SIG-M5 (cell line): ENCODE data around the gene STK40.

ENCODE experiments used
- DNase-seq: peaks from one replicate; lab custom pipeline; 2025; lab: John Stamatoyannopoulos, UW

STK40 gene

GRCh38 chr1:36398370-36398977 is 12.8 kb upstream of the STK40 start:
- no peak for DNase-seq

GRCh38 chr1:36397378-36398230 is 11.9 kb upstream of the STK40 start, which contains the start of gene LSM10:
TSS of gene LSM10 (minus strand) at chr1:36397908. CDS start at chr1:36394129, 3,779 bp downstream.
- peak; percentile 68 for DNase-seq

- DNase-seq, result no peak
Measured at GRCh38 chr1:36397083-36397377, 11.3 kb upstream of the STK40 start.

- DNase-seq, result no peak
Measured at GRCh38 chr1:36396359-36396758, 10.6 kb upstream of the STK40 start.

GRCh38 chr1:36393686-36394085 is 8.0 kb upstream of the STK40 start:
- DNase-seq, result no peak

- DNase-seq, result no peak
Measured at GRCh38 chr1:36392836-36393235, 7.1 kb upstream of the STK40 start.

GRCh38 chr1:36391271-36391670 is 5.5 kb upstream of the STK40 start:
- DNase-seq, result no peak

GRCh38 chr1:36390411-36390810 is 4.7 kb upstream of the STK40 start:
- DNase-seq, result no peak

- no peak for DNase-seq
Measured at GRCh38 chr1:36389999-36390398, 4.3 kb upstream of the STK40 start.

GRCh38 chr1:36389261-36389660 is 3.5 kb upstream of the STK40 start:
- no peak for DNase-seq

GRCh38 chr1:36387141-36387949 is 1.6 kb upstream of the STK40 start:
- DNase-seq, result no peak

- DNase-seq, result peak; percentile 97
Measured at GRCh38 chr1:36386265-36387140, 779 bp upstream of the STK40 start.

- DNase-seq, result no peak
Measured at GRCh38 chr1:36384542-36385409, 948 bp downstream of the STK40 start.

GRCh38 chr1:36383240-36383639 is 2.5 kb downstream of the STK40 start:
- DNase-seq, result no peak

- DNase-seq, result no peak
Measured at GRCh38 chr1:36382669-36383068, 3.1 kb downstream of the STK40 start.

GRCh38 chr1:36382231-36382630 is 3.5 kb downstream of the STK40 start:
- DNase-seq, result no peak

- no peak for DNase-seq
Measured at GRCh38 chr1:36381405-36381804, 4.3 kb downstream of the STK40 start.

GRCh38 chr1:36380782-36381181 is 4.9 kb downstream of the STK40 start:
- DNase-seq, result no peak

- no peak for DNase-seq
Measured at GRCh38 chr1:36380143-36380619, 5.5 kb downstream of the STK40 start.

- no peak for DNase-seq
Measured at GRCh38 chr1:36377791-36378492, 7.8 kb downstream of the STK40 start.
